Gastroesophageal sphincter (tissue), 4 donors: ENCODE measurements around the gene HOMEZ. TPM values are rescaled to one million over a fixed set of nuclear protein-coding genes. Genes with fewer than 3 reads are reported as not detected.

ENCODE experiments used
- ATAC-seq: fragments of 150-250 bp; one replicate; pipeline ENCODE4 v1.9.1; 2016; ENCODE audit warnings: mild to moderate bottlenecking, moderate library complexity
- H3K27ac ChIP-seq, 4 donors: fragments of 200-600 bp; sonication (generic) in 3 of 4; 1 replicate in 3 of 4; 2 replicates in 1 of 4; pipeline ENCODE4 v1.5.1; 2016 to 2019
- H3K27me3 ChIP-seq: fragments of 200-600 bp; sonication (generic); one replicate; pipeline ENCODE4 v1.5.1; 2019
- H3K36me3 ChIP-seq, 2 donors: fragments of 200-600 bp; sonication (generic); one replicate each; pipeline ENCODE4 v1.5.1; 2019; ENCODE audit warnings: control low read depth in 1 of 2
- H3K4me1 ChIP-seq, 3 donors: fragments of 200-600 bp; sonication (generic); 1 replicate in 2 of 3; 2 replicates in 1 of 3; pipeline ENCODE4 v1.5.1; 2016 to 2019; ENCODE audit warnings: control low read depth in 2 of 3
- H3K4me3 ChIP-seq, 2 donors: fragments of 200-600 bp; sonication (generic); one replicate each; pipeline ENCODE4 v1.5.1; 2019; ENCODE audit warnings: mild to moderate bottlenecking in 1 of 2, moderate library complexity in 1 of 2
- H3K9me3 ChIP-seq, 3 donors: fragments of 200-600 bp; sonication (generic); one replicate each; pipeline ENCODE4 v1.5.1; 2017 to 2019; ENCODE audit warnings: control low read depth in 2 of 3
- EP300 ChIP-seq: sonication (generic); formaldehyde crosslinking; IDR thresholded peaks from one replicate; pipeline ENCODE4 v1.6.1; 2017; ENCODE audit warnings: antibody characterized with exemption, mild to moderate bottlenecking
- POLR2A ChIP-seq, 2 donors: fragments of 450-650 bp; IDR thresholded peaks; one replicate each; pipeline ENCODE4 v1.6.1; 2017; ENCODE audit warnings: antibody characterized with exemption in 2 of 2, mild to moderate bottlenecking in 2 of 2, moderate library complexity in 1 of 2
- POLR2AphosphoS5 ChIP-seq: sonication (generic); formaldehyde crosslinking; IDR thresholded peaks from one replicate; pipeline ENCODE4 v1.6.1; 2017; ENCODE audit warnings: antibody characterized with exemption
- WGBS, 2 donors: methylation state at CpG; one replicate each; pipeline ENCODE4 v1.1.5; 2018; ENCODE audit warnings: low coverage in 1 of 2; 5-methylcytosine and 5-hydroxymethylcytosine counted together
- total RNA-seq, 4 donors: library from RNA; depleted of rRNA; stranded (reverse); fragments of >200 nt; gene quantifications; one replicate each; pipeline ENCODE4 v1.1.0, GENCODE V29; 2016
- TF ChIP-seq, protein P1 (sequence below), 4 experiments: fragments of 200-600 bp in 2 of 4; fragments of 450-650 bp in 2 of 4; sonication (generic) in 1 of 4; IDR thresholded peaks; one replicate each; pipeline ENCODE4 v1.5.1; 2017 to 2019; ENCODE audit warnings: antibody characterized with exemption in 4 of 4, mild to moderate bottlenecking in 2 of 4, moderate library complexity in 2 of 4

HOMEZ gene
- total RNA-seq, 4 donors from 2014 or later = 7.5 to 11.3 (median 9.4) TPM

DNA sequence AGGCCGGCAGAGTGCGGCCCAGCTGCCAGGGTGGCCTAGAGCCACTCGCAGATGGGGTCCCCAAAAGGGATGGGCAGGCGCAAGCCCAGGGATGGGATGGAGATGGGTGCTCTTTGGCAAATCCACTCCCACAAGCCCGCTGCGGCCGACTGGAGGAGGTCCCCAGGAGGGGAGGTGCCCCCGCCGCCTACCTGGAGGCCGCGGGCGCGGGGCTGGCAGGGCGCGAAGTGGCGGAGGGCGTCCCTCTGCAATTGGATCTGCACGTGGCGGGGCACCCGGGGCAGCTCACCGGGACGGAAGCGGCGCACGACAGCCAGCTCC lies 16.0 kb upstream of the HOMEZ start:
- TF ChIP-seq POLR2A (IDR thresholded peaks at IDR 0.05) (peak; percentile 87), POLR2AphosphoS5 (peak; percentile 87)
- TF ChIP-seq, protein P1, sequence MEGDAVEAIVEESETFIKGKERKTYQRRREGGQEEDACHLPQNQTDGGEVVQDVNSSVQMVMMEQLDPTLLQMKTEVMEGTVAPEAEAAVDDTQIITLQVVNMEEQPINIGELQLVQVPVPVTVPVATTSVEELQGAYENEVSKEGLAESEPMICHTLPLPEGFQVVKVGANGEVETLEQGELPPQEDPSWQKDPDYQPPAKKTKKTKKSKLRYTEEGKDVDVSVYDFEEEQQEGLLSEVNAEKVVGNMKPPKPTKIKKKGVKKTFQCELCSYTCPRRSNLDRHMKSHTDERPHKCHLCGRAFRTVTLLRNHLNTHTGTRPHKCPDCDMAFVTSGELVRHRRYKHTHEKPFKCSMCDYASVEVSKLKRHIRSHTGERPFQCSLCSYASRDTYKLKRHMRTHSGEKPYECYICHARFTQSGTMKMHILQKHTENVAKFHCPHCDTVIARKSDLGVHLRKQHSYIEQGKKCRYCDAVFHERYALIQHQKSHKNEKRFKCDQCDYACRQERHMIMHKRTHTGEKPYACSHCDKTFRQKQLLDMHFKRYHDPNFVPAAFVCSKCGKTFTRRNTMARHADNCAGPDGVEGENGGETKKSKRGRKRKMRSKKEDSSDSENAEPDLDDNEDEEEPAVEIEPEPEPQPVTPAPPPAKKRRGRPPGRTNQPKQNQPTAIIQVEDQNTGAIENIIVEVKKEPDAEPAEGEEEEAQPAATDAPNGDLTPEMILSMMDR (IDR thresholded peaks at IDR 0.05) = no peak
- H3K27ac ChIP-seq = peak overlapping the region; percentile 86 to 99 (median 98)
- H3K36me3 ChIP-seq = peaks cover 0 to 21% of the 10 kb centered on the region in 2 donors
- ATAC-seq = peak; percentile 3
- H3K27me3 ChIP-seq = no peaks in the 10 kb centered on the region
- H3K4me1 ChIP-seq = peaks cover 5 to 53% (median 12%) of the 10 kb centered on the region in 3 donors
- peak overlapping the region; percentile 41 to 81 for H3K4me3 ChIP-seq
- 0% methylated on average over 3 of the region's 25 CpGs; no CpG with 5 or more reads in 1 of the 2 donors for WGBS, 2 donors
- H3K9me3 ChIP-seq = no peaks in the 10 kb centered on the region

DNA sequence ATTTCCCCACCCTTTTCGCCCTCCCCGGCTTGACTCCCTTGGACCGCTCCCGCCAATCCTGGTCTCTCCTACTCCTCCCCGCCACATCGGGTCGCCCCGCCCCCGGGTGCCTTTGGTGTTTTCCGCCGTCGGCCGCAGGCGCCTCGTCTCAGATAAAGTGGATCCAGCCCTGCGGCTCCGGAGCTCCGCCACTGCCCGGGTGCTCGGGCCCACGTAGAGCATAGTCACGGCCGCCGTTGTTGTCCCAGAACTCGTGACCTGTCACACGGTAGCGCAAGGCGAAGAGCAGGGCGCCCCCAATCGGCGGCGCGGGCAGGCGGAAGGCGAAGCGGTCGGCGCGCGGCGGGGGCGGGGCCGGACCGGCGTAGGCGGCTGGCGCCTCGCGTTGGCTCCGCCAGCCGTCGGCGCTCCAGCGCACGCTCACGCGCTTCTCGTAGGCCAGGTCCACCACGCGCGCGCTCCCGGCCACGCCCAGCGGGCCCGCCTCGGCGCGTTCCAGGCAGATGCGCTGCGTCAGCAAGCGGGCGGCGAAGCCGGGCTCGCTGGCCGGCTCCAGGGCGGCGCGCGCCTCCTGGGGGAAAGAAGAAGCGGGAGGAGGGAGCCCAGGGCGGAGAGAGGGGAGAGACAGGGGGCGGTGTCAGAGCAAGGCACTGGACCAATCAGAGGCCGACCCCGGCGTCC lies 15.5 kb upstream of the HOMEZ start:
- ATAC-seq = peak; percentile 90
- TF ChIP-seq POLR2A (IDR thresholded peaks at IDR 0.05) = peak; percentile 46 to 69
- peak; percentile 67 for TF ChIP-seq POLR2AphosphoS5
- no peak for TF ChIP-seq EP300
- TF ChIP-seq, protein P1 (IDR thresholded peaks at IDR 0.05) = peak in 3 of 4 experiments; percentile 78 to 88 (median 88)
- Histone ChIP-seq H3K27ac (peak overlapping the region; percentile 97 to 99 (median 98)), H3K27me3 (no peaks in the 10 kb centered on the region), H3K9me3 (no peaks in the 10 kb centered on the region), H3K4me1 (peaks cover 5 to 52% (median 12%) of the 10 kb centered on the region in 3 donors), H3K4me3 (peak overlapping the region; percentile 68 to 81), H3K36me3 (peaks cover 0 to 21% of the 10 kb centered on the region in 2 donors)
- 0 to 6% methylated on average over 1 to 2 of the region's 87 CpGs for WGBS, 2 donors

DNA sequence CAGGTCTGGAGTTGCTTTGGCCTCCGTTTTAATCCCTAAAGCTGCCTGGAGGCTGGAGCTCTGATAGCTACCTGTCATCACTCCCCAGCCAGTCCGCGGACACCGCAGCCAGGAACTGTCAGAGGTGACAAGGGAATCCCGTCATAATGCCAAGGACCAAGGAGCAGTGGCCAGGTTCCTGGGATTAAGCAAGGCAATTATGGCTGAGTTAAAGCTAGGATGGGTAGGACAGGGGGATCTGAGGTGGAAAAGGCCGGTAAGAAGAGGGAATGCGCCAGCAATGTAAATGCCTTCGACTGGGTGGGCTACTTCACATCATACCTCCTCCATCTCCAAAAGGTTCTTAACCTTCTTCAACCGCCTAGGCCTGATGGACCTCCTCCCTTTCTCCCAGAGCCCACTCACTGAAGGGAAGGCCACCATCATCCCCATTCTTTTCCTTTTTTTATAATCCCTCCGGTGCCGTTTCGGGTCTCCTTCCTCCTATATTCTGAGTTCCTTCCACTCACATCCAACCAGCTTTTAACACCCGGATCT lies 14.8 kb upstream of the HOMEZ start:
- Histone ChIP-seq H3K4me1 (peaks cover 5 to 45% (median 6%) of the 10 kb centered on the region in 3 donors), H3K9me3 (no peaks in the 10 kb centered on the region), H3K4me3 (peak overlapping the region; percentile 68 to 81), H3K27me3 (no peaks in the 10 kb centered on the region), H3K27ac (peak overlapping the region; percentile 97 to 99 (median 98)), H3K36me3 (peaks cover 0 to 21% of the 10 kb centered on the region in 2 donors)
- TF ChIP-seq, protein P1 (IDR thresholded peaks at IDR 0.05) = no peak
- no peak for TF ChIP-seq POLR2A (IDR thresholded peaks at IDR 0.05)
- TF ChIP-seq EP300 = no peak
- TF ChIP-seq POLR2AphosphoS5 = no peak
- WGBS, 2 donors = 0% methylated on average over 6 to 8 of the region's 13 CpGs
- no peak for ATAC-seq

DNA sequence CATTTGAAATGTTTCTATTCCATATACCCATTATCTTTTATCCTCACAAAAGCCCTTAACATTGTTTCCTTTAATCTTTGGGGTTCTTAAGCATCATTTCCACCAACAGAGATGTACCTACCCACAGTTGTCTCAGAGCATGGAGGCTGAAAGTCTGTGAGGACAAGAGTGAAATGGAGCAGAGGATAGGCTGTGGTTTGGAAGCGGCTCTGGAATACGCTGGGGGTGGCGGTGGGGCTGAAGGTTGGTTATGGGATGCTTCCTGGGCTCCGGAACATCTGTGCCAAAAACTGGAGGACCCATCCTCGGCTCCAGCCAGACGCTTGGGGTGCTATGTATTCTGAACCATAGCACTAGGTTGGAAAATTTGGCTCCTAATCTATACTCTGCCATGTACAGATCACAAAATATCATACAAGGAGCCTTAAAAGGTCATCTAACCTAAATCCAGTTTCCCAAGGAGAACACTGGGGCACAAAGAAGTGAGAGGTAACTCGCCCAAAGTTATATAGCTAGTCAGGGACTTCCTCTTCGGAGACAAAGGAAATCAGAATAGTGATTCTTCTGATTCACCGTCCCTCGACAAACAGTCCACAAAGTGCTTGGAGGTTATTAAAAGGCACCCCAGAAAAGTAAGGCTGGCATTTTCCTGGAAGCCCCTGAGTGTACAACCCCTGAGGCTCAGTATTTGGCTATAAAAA lies 14.2 kb upstream of the HOMEZ start:
- no peak for ATAC-seq
- Histone ChIP-seq H3K4me3 (peak overlapping the region; percentile 68 to 81), H3K9me3 (no peaks in the 10 kb centered on the region), H3K36me3 (peaks cover 0 to 21% of the 10 kb centered on the region in 2 donors), H3K4me1 (peaks cover 5 to 44% (median 6%) of the 10 kb centered on the region in 3 donors), H3K27me3 (no peaks in the 10 kb centered on the region), H3K27ac (peak overlapping the region; percentile 97 to 99 (median 98))
- TF ChIP-seq POLR2AphosphoS5 (no peak), EP300 (no peak), POLR2A (IDR thresholded peaks at IDR 0.05) (no peak)
- TF ChIP-seq, protein P1 (IDR thresholded peaks at IDR 0.05) = no peak
- WGBS, 2 donors = 42 to 51% methylated on average over 4 to 8 of the region's 10 CpGs
